Stimulated activated CD4-positive, alpha-beta T cell treated with anti-CD3 and anti-CD28 coated beads, Interleukin-2, amount 100 ng/mL, for 48 hours (primary cell): ENCODE measurements around the gene GALNTL6.

Experiments
- DNase-seq, 2 donors: peaks; one replicate each; pipeline ENCODE4 v3.0.0-alpha.2; 2020

The GALNTL6 gene

GRCh38 chr4:171889681-171890080 lies 76.5 kb downstream of the GALNTL6 start:
- DNase-seq: no peak

GRCh38 chr4:171891038-171891437 lies 77.8 kb downstream of the GALNTL6 start:
- no peak for DNase-seq

- DNase-seq: no peak
Observed at GRCh38 chr4:171896426-171896825, 83.2 kb downstream of the GALNTL6 start.

DNA sequence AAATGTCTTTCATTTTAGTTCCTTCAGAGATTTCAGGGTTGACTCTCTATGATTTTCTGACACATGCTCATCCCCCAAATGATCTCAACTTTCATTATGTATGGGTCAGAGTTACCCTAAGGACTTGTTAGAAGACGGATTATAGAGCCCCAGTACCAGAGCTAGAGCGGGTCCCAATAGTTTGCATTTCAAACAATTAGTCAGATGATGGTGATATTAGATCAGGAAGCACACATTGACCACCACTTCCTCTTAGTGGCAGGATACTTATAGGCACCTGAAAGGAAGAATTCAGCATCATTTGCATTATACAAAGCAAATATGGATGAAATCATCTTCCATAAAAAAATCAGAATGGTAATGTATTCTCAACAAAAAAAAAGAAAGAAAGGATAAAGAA lies 106.1 kb downstream of the GALNTL6 start:
- DNase-seq: no peak

GRCh38 chr4:171920901-171921300 lies 107.7 kb downstream of the GALNTL6 start:
- no peak for DNase-seq

- DNase-seq: no peak
Observed at GRCh38 chr4:171924746-171925376, 111.7 kb downstream of the GALNTL6 start.

- DNase-seq: no peak
Observed at GRCh38 chr4:171928336-171928735, 115.1 kb downstream of the GALNTL6 start.

DNA sequence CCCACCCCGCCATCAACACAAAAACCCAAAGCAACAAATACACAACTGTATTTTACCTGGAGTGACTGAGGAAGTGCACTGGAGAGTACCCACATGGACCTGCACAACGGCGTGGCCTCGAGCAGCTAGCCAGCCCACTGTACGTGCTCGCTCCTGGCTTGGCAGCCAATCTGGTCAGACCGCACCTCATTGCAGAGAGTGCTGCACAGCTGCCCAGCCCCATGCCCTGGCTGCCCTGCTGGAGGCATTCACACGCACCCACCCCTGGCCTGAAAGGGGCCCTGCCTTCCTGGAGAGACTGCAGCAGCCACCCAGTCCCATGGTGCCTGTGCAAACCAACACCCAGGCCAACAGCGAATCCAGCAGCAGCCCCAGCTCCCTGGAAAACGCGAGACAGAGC lies 116.3 kb downstream of the GALNTL6 start:
- no peak for DNase-seq

GRCh38 chr4:171929907-171930306 lies 116.7 kb downstream of the GALNTL6 start:
- DNase-seq: no peak

DNA sequence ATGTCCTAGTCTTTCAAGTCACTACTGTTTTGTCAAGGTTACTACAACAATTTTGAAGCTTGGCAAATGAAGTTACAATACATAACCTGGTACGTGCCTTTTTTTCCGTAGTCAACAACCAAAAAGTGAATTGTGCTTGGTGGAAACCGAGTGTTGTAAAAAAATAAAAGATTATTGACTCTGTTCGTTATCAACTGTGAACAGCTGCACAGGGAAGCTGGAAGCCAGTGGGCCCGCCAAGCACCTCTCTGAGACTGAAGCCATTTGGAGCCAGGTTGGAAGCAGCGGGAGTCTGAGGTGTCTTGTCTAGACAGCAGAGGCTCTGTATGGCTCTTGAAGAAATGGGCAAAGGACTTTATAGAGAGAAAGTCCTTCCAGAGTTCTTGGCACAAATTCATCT lies 119.0 kb downstream of the GALNTL6 start:
- DNase-seq: no peak

GRCh38 chr4:171940656-171941055 lies 127.5 kb downstream of the GALNTL6 start:
- no peak for DNase-seq

DNA sequence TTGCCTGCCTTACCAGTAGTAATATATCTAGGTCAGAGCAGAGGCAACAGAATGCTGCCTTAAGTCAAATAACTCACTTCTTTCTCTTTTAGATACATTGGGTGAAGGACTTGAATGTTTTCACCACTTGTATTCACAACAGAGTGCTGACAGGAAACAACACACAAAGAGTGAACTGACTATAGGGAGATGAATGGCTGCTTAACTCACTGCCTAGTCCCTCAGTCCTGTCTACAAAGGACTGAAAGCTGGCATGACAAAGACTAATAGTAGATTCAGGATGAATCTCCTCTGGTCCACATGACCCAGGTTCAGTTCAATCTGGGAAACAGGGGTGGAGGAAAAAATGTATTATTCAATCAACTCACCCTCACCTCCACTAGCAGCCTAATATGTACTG lies 134.2 kb downstream of the GALNTL6 start:
- DNase-seq: no peak

DNA sequence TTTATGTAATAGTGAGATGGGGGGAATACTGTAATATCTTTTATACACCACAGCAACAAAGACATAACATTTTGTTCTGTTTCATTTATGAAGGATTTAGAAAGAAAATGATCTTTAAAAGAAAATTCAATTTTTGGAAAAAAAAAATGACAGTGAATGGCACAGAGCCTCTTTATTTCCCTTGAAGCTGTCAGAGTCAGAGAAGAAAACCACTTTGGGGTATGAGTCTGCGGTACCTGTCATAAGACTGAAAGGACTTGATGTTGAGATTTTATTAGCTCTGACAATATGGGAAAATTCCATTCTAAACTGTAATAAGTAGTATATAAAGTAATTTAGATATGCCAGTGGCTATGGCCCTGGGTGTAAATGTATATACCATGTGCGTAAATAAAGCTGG lies 134.8 kb downstream of the GALNTL6 start:
- DNase-seq: no peak

GRCh38 chr4:171954650-171955049 lies 141.4 kb downstream of the GALNTL6 start:
- DNase-seq: no peak

DNA sequence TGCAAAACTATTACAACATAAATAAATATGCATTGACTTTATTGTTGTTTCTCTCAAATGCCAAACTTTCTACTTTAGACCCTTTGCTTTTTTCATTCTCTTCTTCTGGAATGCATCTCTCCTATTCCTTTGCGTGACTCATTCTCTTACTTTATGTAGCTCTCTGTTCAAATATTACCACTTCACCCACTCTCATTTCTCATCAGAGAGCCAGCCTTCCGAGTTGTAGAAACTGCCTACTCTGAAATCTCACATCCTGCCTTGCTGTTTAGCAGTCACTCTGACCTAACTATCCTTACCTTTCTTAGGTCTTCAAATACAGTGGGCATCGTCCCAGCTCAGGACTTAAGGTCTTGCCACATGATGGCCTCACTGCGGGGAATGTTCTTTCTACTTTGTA lies 143.5 kb downstream of the GALNTL6 start:
- no peak for DNase-seq

DNA sequence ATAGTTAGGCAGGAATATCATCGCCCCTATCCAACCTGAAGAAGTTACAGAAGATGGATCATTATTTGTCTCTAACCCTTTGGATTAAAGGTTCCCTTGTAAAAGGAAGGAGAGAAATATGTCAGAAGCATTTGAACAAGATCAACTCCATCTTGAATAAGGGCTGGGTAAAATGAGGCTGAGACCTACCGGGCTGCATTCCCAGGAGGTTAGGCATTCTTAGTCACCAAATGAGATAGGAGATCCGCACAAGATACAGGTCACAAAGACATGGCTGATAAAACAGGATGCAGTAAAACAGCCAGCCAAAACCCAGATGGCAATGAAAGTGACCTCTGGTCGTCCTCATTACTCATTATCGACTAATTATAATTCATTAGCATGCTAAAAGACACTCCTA lies 148.9 kb downstream of the GALNTL6 start:
- no peak for DNase-seq

DNA sequence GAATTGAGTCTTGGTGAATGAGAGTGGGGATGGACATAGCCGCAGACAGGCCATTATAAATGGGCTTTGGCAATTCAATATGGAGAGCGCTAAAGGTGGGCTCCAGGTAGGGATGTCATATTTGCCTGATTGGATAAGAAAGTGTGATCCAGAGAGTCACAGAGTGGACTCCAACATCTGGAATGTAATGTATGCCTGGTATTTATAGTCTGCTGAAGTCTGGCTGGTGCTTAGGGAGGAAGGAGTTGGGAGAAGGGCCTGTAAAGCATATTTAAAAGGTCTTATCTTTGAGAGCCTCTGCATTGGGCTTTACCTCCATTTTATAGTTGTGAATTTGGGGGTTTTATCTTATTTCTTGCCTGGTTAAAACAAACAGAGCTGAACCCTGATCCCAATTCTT lies 153.2 kb downstream of the GALNTL6 start:
- no peak for DNase-seq

GRCh38 chr4:171978216-171978615 lies 165.0 kb downstream of the GALNTL6 start:
- DNase-seq: no peak

DNA sequence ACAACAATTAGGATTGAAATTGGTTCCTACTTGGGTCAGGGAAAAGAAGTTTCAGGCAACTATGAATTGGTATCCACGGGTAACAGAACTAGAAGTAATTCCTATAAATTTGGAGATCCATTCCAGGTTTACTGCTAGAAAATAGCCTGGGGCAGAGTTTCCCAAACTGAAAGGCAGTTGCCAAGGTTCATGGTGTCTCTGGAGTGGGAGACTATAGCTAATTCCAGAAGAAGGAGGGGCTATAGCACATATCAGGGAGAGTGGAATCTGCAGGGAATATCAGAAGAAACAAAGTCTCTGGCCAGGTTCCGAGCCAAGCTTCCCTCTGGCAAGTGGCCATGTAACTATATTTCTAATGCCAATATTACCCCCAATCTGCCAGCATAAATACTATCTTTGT lies 166.3 kb downstream of the GALNTL6 start:
- no peak for DNase-seq

GRCh38 chr4:171981185-171981584 lies 168.0 kb downstream of the GALNTL6 start:
- DNase-seq: no peak

DNA sequence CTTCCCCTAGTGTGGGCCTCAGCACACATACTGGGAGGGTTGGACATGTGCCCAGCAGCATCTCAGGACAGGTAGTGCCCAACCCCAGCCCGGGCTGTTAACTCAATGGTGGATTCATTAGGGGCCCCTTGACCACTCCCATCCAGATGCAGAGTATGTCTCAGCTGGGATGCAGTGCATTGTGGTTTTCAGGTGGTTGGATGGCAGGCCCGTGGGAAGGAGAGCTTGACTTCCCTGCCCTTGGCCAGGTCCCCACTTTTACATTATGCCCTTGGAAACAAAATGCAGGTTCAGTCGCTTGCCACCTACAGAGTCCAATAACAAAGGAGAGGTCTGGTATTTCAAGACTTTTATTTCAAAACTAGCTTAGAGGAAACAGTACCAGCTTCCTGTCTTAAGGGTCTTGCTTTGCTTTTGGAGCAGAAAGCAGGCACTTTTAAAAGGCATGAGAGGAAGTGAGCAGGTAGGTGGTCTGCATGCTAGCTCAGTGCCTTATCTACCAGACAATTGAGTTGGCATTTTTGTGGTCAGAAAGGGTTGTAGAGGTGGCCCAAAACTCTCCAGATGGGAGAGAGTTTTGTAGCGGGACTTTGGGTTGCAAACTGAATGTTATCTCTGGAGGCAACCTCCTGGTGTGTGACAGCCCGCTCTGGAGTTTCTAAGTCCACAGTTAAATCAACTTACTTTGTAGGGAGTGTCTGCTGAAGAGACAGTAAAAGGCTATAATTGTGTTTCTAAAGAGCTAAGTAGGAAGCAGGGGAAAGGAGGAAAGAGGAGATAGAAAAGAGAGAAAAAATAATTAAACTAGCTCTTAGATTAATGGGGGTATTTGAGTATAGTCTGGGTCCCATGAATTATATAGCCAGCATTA lies 171.0 kb downstream of the GALNTL6 start:
- no peak for DNase-seq

DNA sequence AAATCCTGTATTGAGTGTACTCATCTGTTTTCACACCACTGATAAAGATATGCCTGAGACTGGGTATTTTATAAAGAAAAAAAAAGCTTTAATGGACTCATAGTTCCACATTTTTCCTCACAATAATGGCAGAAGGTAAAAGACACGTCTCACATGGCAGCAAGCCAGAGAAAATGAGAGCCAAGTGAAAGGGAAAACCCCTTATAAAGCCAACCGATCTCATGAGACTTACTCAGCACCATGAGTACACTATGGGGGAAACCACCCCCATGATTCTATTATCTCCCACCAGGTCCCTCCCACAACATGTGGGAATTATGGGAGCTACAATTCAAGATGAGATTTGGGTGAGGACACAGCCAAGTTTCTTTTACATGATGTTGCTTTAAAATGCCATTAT lies 171.9 kb downstream of the GALNTL6 start:
- DNase-seq: no peak

GRCh38 chr4:171993247-171993646 lies 180.0 kb downstream of the GALNTL6 start:
- no peak for DNase-seq

DNA sequence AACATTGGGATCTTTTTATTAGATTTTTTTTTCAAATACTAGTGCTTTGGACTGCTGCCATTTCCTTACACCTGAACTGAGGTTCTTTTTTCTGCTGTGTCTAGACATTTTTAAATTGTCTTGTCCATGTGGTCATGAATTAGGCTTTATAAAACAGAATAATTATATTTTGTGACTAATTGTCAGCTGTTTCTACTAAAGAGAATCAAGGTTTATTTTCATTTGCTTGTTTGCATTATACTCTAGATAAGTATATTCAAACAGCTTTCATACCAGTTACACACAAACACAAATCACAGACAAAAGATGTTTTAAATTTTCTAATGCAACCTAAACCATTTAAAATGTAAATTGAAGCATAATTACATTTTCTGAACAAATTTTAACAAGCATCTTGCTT lies 194.7 kb downstream of the GALNTL6 start:
- no peak for DNase-seq
